Astrocyte (in vitro differentiated cells and primary cell): ENCODE data around the gene CSAD.

Experiments
- EZH2 ChIP-seq: IDR thresholded peaks from 2 replicates; pipeline ENCODE4 v1.6.1; 2012; ENCODE audit warnings: mild to moderate bottlenecking, low read length, inconsistent platforms; ENCODE audit not compliant: insufficient read depth
- TF ChIP-seq, protein P1 (sequence below): IDR thresholded peaks from 2 replicates; pipeline ENCODE4 v1.5.1; 2011; ENCODE audit warnings: low read depth, mild to moderate bottlenecking, inconsistent platforms, low read length, moderate library complexity; ENCODE audit not compliant: insufficient read depth

DNA sequence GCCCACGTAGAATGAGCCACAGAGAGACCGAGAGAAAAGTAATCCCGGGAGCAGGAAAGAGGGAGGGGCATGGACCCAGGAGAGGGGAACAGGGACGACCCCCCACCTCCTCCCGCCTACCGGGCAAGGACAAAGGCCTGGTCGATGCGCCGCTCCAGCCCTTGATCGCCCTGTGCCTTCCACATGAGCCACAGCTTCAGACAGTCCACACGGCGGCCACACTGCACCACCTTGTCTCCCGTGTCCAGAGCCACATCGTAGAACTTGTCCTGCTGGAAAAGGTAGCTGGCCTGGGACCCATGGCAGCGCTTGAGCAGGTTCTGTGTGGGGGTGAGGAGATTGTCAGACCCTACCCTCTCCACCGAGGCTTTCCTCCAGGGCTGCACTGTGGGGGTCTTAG, 20.7 kb downstream of the CSAD start:
- TF ChIP-seq, protein P1, sequence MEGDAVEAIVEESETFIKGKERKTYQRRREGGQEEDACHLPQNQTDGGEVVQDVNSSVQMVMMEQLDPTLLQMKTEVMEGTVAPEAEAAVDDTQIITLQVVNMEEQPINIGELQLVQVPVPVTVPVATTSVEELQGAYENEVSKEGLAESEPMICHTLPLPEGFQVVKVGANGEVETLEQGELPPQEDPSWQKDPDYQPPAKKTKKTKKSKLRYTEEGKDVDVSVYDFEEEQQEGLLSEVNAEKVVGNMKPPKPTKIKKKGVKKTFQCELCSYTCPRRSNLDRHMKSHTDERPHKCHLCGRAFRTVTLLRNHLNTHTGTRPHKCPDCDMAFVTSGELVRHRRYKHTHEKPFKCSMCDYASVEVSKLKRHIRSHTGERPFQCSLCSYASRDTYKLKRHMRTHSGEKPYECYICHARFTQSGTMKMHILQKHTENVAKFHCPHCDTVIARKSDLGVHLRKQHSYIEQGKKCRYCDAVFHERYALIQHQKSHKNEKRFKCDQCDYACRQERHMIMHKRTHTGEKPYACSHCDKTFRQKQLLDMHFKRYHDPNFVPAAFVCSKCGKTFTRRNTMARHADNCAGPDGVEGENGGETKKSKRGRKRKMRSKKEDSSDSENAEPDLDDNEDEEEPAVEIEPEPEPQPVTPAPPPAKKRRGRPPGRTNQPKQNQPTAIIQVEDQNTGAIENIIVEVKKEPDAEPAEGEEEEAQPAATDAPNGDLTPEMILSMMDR = no peak
- no peak for TF ChIP-seq EZH2
